ENCODE measurements around the gene INO80E.
"Not testable (repeated sequence)": the region's sequence is repeated elsewhere in the genome, so short reads cannot be mapped to it uniquely, and the experiment has no call there.

Gene INO80E

DNA sequence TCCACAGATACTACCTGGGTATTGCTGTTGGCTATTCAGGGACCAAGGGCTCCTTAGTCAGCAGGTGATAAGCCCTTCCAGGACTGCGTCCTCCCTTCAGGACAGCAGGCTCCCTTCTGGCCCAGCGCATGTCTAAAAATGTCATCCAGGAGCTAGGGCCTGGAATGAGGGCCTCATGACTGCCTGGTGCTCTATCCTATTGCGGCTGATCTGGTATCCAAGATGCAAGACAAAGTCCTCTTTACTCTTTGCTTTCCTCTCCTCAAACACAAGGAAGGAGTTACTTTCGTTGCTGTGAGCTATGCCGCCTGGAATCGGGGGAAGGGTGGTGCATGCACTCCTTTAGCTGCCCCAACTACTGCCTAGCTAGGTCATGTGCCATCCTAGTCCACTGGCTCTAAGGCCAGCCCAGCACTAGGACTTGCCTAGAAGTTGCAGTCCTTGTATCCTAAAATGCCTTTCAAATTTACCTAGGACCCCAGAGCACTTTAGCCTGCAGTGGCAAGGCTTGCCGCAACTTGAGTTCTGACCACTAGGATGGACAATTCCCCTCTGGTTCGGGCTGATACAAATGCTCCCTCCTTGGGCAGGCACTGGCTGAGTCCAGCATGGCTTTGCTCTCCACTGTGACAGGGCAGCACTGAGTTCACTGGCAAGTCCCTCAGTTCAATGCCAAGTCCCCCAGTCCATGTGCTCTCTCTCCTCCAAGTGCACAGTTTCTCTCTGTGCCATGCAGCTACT is 44.2 kb upstream of the INO80E start:
- Histone ChIP-seq H2AFZ (ENCODE audit: low read depth, low read length) (no peak overlapping the region), H3K79me2 (ENCODE audit: low read length) (no peaks in the 10 kb centered on the region), H3K4me2 (ENCODE audit: low read length) (no peak overlapping the region), H3K9ac (ENCODE audit: low read length) (no peak overlapping the region), H3K36me3 (replicated peaks; ENCODE audit: low read depth, low read length) (no peaks in the 10 kb centered on the region), H3K4me3 (ENCODE audit: low read length) (no peak overlapping the region), H3K4me1 (ENCODE audit: low read length) (peaks cover 6% of the 10 kb centered on the region; the same call in 1 of the 2 replicates), H3K9me3 (ENCODE audit: insufficient read depth, low read length) (0 out of 2 replicates have a peak, but pooled peaks cover 5% of the 10 kb centered on the region), H4K20me1 (ENCODE audit: insufficient read depth, low read length) (no peaks in the 10 kb centered on the region), H3K27me3 (ENCODE audit: low read depth, low read length) (no peaks in the 10 kb centered on the region), H3K27ac (ENCODE audit: low read length) (no peak overlapping the region)
- TF ChIP-seq, protein P1, sequence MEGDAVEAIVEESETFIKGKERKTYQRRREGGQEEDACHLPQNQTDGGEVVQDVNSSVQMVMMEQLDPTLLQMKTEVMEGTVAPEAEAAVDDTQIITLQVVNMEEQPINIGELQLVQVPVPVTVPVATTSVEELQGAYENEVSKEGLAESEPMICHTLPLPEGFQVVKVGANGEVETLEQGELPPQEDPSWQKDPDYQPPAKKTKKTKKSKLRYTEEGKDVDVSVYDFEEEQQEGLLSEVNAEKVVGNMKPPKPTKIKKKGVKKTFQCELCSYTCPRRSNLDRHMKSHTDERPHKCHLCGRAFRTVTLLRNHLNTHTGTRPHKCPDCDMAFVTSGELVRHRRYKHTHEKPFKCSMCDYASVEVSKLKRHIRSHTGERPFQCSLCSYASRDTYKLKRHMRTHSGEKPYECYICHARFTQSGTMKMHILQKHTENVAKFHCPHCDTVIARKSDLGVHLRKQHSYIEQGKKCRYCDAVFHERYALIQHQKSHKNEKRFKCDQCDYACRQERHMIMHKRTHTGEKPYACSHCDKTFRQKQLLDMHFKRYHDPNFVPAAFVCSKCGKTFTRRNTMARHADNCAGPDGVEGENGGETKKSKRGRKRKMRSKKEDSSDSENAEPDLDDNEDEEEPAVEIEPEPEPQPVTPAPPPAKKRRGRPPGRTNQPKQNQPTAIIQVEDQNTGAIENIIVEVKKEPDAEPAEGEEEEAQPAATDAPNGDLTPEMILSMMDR (IDR thresholded peaks at IDR 0.05; ENCODE audit: low read depth, low read length) = no peak
- TF ChIP-seq EZH2phosphoT487 (IDR thresholded peaks at IDR 0.05; ENCODE audit: low read depth) = no peak

DNA sequence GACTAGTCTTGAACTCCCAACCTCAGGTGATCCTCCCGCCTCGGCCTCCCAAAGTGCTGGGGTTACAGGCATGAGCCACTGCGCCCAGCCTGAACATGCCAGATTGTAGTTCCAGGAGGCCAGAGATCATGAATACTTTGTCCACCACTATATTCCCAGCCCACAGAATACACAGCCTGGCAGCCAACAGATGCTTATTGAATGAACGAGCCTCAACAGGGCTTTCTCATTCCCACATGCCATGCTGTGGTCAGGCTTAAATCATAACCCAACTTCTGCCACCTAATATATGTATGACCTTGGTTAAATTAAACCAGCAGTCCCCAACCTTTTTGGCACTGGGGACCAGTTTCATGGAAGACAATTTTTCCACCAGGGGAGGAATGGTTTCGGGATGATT is 37.3 kb upstream of the INO80E start:
- H2AFZ ChIP-seq (ENCODE audit: low read depth, low read length) = no peak overlapping the region
- H3K4me1 ChIP-seq (ENCODE audit: low read length) = peaks cover 17% of the 10 kb centered on the region
- no peaks in the 10 kb centered on the region for H3K36me3 ChIP-seq (replicated peaks; ENCODE audit: low read depth, low read length)
- no peak overlapping the region for H3K27ac ChIP-seq (ENCODE audit: low read length)
- H4K20me1 ChIP-seq (ENCODE audit: insufficient read depth, low read length) = no peaks in the 10 kb centered on the region
- no peaks in the 10 kb centered on the region for H3K79me2 ChIP-seq (ENCODE audit: low read length)
- TF ChIP-seq, protein P1 (IDR thresholded peaks at IDR 0.05; ENCODE audit: low read depth, low read length) = no peak
- no peak for TF ChIP-seq EZH2phosphoT487 (IDR thresholded peaks at IDR 0.05; ENCODE audit: low read depth)
- H3K27me3 ChIP-seq (ENCODE audit: low read depth, low read length) = no peaks in the 10 kb centered on the region
- no peak overlapping the region for H3K4me3 ChIP-seq (ENCODE audit: low read length)
- H3K9me3 ChIP-seq (ENCODE audit: insufficient read depth, low read length) = no peaks in the 10 kb centered on the region
- H3K9ac ChIP-seq (ENCODE audit: low read length) = no peak overlapping the region
- H3K4me2 ChIP-seq (ENCODE audit: low read length) = no peak overlapping the region

DNA sequence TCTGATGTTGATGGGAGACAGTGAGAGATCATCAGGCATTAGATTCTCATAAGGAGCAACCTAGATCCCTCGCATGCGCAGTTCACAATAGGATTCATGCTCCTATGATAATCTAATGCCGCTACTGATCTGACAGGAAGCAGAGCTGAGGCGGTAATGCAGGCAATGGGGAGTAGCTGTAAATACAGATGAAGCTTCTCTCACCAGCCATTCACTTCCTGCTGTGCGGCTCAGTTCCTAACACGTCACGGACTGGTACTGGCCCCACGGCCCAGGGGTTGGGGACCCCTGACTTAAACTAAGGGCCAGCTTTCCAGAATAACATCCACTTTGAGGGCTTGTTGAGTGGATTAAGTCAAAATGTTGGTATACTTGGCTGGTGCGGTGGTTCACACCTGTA is 36.7 kb upstream of the INO80E start:
- no peaks in the 10 kb centered on the region for H3K36me3 ChIP-seq (replicated peaks; ENCODE audit: low read depth, low read length)
- TF ChIP-seq, protein P1 (IDR thresholded peaks at IDR 0.05; ENCODE audit: low read depth, low read length) = no peak
- TF ChIP-seq EZH2phosphoT487 (IDR thresholded peaks at IDR 0.05; ENCODE audit: low read depth) = no peak
- no peak overlapping the region for H3K27ac ChIP-seq (ENCODE audit: low read length)
- peaks cover 17% of the 10 kb centered on the region for H3K4me1 ChIP-seq (ENCODE audit: low read length)
- no peaks in the 10 kb centered on the region for H3K9me3 ChIP-seq (ENCODE audit: insufficient read depth, low read length)
- H2AFZ ChIP-seq (ENCODE audit: low read depth, low read length) = no peak overlapping the region
- H3K27me3 ChIP-seq (ENCODE audit: low read depth, low read length) = no peaks in the 10 kb centered on the region
- H4K20me1 ChIP-seq (ENCODE audit: insufficient read depth, low read length) = no peaks in the 10 kb centered on the region
- no peak overlapping the region for H3K4me2 ChIP-seq (ENCODE audit: low read length)
- no peak overlapping the region for H3K9ac ChIP-seq (ENCODE audit: low read length)
- no peaks in the 10 kb centered on the region for H3K79me2 ChIP-seq (ENCODE audit: low read length)
- no peak overlapping the region for H3K4me3 ChIP-seq (ENCODE audit: low read length)

DNA sequence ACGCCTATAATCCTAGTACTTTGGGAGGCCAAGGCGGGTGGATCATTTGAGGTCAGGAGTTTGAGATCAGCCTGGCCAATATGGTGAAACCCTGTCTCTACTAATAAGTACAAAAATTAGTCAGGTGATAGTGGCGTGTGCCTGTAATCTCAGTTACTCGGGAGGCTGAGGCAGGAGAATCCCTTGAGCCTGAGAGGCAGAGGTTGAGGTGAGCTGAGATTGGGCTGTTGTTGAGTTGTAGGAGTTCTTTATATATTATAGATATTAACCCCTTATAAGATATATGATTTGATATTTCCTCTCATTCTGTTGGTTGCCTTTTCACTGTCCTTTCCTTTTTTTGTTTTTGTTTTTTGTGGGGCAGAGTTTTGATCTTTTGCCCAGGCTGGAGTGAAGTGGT is 36.2 kb upstream of the INO80E start:
- H4K20me1 ChIP-seq (ENCODE audit: insufficient read depth, low read length); H2AFZ ChIP-seq (ENCODE audit: low read depth, low read length); H3K9me3 ChIP-seq (ENCODE audit: insufficient read depth, low read length); H3K36me3 ChIP-seq (replicated peaks; ENCODE audit: low read depth, low read length); H3K27ac ChIP-seq (ENCODE audit: low read length); H3K27me3 ChIP-seq (ENCODE audit: low read depth, low read length); H3K4me3 ChIP-seq (ENCODE audit: low read length); H3K4me2 ChIP-seq (ENCODE audit: low read length); H3K9ac ChIP-seq (ENCODE audit: low read length); H3K79me2 ChIP-seq (ENCODE audit: low read length): not testable (repeated sequence)
- H3K4me1 ChIP-seq (ENCODE audit: low read length) = peaks cover 14% of the 10 kb centered on the region

All from OCI-LY3 (cell line).